Glutamatergic neuron (in vitro differentiated cells): Measurements from ENCODE around the gene MGST2. TPM values are rescaled to one million over a fixed set of nuclear protein-coding genes. Genes with fewer than 3 reads are reported as not detected.
"Not testable (repeated sequence)": the region's sequence is repeated elsewhere in the genome, so short reads cannot be mapped to it uniquely, and the experiment has no call there.

ENCODE experiments used
- DNase-seq: peaks from one replicate; pipeline ENCODE4 v3.0.0; 2022
- H3K27ac Mint-ChIP-seq: one replicate; pipeline ENCODE4 v1.8.0; 2020; ENCODE audit warnings: mild to moderate bottlenecking, mixed read lengths, inconsistent platforms; ENCODE audit not compliant: unreplicated experiment
- H3K27me3 Mint-ChIP-seq: one replicate; pipeline ENCODE4 v1.8.0; 2020; ENCODE audit warnings: mild to moderate bottlenecking, moderate library complexity, mixed read lengths, inconsistent platforms; ENCODE audit not compliant: unreplicated experiment
- H3K36me3 Mint-ChIP-seq: one replicate; pipeline ENCODE4 v1.8.0; 2020; ENCODE audit warnings: mild to moderate bottlenecking, mixed read lengths, inconsistent platforms; ENCODE audit not compliant: unreplicated experiment
- H3K4me1 Mint-ChIP-seq: one replicate; pipeline ENCODE4 v1.8.0; 2020; ENCODE audit warnings: mild to moderate bottlenecking, low read depth, mixed read lengths, inconsistent platforms; ENCODE audit not compliant: unreplicated experiment
- H3K4me3 Mint-ChIP-seq: one replicate; pipeline ENCODE4 v1.8.0; 2020; ENCODE audit warnings: mild to moderate bottlenecking, mixed read lengths, inconsistent platforms; ENCODE audit not compliant: unreplicated experiment
- H3K9me3 Mint-ChIP-seq: one replicate; pipeline ENCODE4 v1.8.0; 2020; ENCODE audit warnings: mild to moderate bottlenecking, moderate library complexity, mixed read lengths, inconsistent platforms; ENCODE audit not compliant: unreplicated experiment
- total RNA-seq: library from RNA; stranded (reverse); fragmentation: NEBNext Ultra II Directional; extraction: Animal tissue kit (Norgen Biotek cat#: 25700); gene quantifications from one replicate; pipeline ENCODE4 v1.2.1, GENCODE V29; 2021; ENCODE audit not compliant: unreplicated experiment
- TF ChIP-seq, protein P1 (sequence below): fragments of 200-600 bp; sonication (generic); IDR thresholded peaks from one replicate; pipeline ENCODE4 v1.5.0; 2021; ENCODE audit not compliant: partially characterized antibody, unreplicated experiment

The MGST2 gene
- total RNA-seq, 1 donor from 2014 or later, result 6.9 TPM

DNA sequence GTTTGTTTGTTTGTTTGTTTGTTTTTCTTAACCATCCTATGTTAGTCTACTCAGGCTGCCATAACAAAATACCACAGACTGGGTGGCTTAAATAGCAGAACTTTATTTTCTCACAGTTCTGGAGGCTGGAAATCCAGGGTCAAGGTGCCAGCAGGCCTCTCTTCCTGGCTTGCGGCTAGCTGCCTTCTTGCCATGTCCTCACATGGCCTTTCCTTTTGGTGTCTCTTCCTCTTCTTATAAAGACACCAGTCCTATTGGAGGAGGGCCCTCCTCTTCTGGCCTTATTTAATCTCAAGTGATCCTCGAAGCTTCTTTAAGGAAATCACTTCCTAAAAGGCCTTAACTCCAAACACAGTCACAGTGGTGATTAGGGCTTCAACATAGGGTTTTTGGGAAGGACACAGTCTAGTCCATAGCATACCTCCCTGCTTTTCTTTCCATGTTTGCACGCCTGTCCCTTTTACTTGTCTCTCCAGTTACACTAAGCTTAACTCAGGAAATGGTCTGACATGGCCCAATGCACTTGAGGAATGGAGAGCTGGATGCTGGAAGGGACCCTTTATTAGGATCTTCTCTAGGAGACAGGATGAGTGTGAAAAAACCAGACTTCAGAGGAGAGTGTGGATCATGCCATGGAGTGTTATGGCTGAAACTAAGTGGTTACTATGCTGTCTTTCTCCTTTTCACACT lies 36.0 kb upstream of the MGST2 start:
- H3K27ac Mint-ChIP-seq, result no peak overlapping the region
- peaks cover 7% of the 10 kb centered on the region for H3K9me3 Mint-ChIP-seq
- peaks cover 8% of the 10 kb centered on the region for H3K4me1 Mint-ChIP-seq
- no peaks in the 10 kb centered on the region for H3K27me3 Mint-ChIP-seq
- TF ChIP-seq, protein P1, sequence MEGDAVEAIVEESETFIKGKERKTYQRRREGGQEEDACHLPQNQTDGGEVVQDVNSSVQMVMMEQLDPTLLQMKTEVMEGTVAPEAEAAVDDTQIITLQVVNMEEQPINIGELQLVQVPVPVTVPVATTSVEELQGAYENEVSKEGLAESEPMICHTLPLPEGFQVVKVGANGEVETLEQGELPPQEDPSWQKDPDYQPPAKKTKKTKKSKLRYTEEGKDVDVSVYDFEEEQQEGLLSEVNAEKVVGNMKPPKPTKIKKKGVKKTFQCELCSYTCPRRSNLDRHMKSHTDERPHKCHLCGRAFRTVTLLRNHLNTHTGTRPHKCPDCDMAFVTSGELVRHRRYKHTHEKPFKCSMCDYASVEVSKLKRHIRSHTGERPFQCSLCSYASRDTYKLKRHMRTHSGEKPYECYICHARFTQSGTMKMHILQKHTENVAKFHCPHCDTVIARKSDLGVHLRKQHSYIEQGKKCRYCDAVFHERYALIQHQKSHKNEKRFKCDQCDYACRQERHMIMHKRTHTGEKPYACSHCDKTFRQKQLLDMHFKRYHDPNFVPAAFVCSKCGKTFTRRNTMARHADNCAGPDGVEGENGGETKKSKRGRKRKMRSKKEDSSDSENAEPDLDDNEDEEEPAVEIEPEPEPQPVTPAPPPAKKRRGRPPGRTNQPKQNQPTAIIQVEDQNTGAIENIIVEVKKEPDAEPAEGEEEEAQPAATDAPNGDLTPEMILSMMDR, result no peak
- DNase-seq, result no peak
- H3K36me3 Mint-ChIP-seq, result no peaks in the 10 kb centered on the region
- H3K4me3 Mint-ChIP-seq, result no peak overlapping the region

DNA sequence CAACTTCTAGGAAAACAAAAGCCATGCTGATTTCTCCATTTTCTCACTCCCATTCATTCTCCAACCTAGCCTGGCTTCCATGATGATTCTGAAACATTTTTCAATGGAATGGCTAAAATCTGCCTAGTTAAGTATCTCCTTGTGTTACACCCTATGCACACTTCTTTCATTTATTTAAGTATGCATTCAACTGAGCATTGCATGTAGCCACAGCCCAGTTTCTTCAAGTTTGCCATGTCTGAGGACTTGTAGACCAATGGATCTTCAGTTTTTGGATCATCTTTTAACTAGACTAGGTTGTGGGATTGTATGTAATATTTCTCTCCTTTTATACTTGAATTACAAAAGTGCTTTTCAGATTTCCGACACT lies 35.5 kb upstream of the MGST2 start:
- no peak overlapping the region for H3K4me3 Mint-ChIP-seq
- peaks cover 8% of the 10 kb centered on the region for H3K4me1 Mint-ChIP-seq
- H3K27me3 Mint-ChIP-seq, result no peaks in the 10 kb centered on the region
- peaks cover 7% of the 10 kb centered on the region for H3K9me3 Mint-ChIP-seq
- TF ChIP-seq, protein P1, result no peak
- no peaks in the 10 kb centered on the region for H3K36me3 Mint-ChIP-seq
- DNase-seq, result no peak
- H3K27ac Mint-ChIP-seq, result no peak overlapping the region

DNA sequence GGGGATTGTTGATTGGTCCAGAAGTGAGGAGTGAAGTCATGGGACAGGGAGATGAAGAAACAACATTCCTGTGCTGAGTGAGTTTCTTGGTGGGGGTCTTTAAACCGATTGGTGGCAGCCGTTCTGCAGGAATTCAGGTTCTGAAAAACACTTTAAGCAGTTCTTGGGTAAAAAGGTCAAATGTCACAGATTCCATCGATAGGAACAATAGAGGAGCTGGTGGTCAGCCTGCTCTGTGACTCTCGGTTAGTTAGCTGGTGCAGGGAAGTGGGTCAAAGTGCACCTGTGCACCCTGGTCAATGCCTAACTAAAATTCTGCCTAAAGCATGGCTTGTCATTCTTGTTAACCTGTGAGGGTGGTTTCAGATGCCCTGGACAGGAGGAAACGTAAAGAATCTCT lies 34.6 kb upstream of the MGST2 start:
- no peak overlapping the region for H3K27ac Mint-ChIP-seq
- H3K27me3 Mint-ChIP-seq, result no peaks in the 10 kb centered on the region
- H3K4me3 Mint-ChIP-seq, result no peak overlapping the region
- H3K9me3 Mint-ChIP-seq, result peaks cover 7% of the 10 kb centered on the region
- peaks cover 8% of the 10 kb centered on the region for H3K4me1 Mint-ChIP-seq
- TF ChIP-seq, protein P1, result no peak
- no peak for DNase-seq
- H3K36me3 Mint-ChIP-seq, result no peaks in the 10 kb centered on the region

DNA sequence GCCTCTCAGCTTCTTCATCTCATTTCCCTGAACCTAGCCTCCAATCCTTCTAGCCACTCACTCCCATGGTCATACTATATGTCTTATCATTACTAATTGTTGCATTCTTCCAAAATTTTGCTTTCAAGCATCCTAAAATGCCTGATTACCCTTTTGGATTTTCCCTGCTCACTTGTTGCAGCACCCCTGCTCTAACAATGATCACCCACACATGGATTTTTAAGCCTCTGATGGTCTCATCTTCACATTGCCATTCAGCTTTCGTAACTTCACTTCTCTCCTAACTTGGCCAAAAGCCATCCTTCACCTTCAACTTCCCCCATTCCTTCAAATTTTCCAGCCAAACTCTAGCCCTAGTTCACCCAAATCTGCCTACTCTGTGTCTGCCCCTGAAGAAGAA lies 33.8 kb upstream of the MGST2 start:
- Mint-ChIP-seq H3K9me3 (peaks cover 7% of the 10 kb centered on the region), H3K27me3 (peaks cover 3% of the 10 kb centered on the region), H3K36me3 (no peaks in the 10 kb centered on the region), H3K4me1 (peaks cover 8% of the 10 kb centered on the region), H3K4me3 (no peak overlapping the region), H3K27ac (no peak overlapping the region)
- no peak for DNase-seq
- TF ChIP-seq, protein P1, result no peak

DNA sequence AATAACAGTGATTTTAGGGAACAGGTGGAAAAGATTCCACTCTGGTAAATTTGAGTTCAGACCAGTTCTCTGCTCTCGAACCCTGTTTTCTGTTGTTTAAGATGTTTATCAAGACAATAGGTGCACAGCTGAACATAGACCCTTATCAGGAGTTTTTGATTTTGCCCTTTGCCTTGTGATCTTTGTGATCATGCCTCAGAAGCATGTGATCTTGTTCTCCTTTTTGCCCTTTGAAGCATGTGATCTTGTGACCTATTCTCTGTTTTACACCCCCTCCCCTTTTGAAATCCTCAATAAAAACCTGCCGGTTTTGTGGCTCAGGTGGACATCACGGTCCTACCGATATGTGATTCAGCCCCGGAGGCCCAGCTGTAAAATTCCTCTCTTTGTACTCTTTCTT lies 32.9 kb upstream of the MGST2 start:
- H3K36me3 Mint-ChIP-seq, H3K4me3 Mint-ChIP-seq, H3K27me3 Mint-ChIP-seq, H3K27ac Mint-ChIP-seq, H3K4me1 Mint-ChIP-seq, H3K9me3 Mint-ChIP-seq, DNase-seq: not testable (repeated sequence)
